H9 (cell line): ENCODE data around the gene PHLDA3. TPM values are rescaled to one million over a fixed set of nuclear protein-coding genes. Genes with fewer than 3 reads are reported as not detected.

ENCODE experiments used
- DNase-seq: peaks from one replicate; pipeline ENCODE4 v3.0.0-alpha.2; 2017
- H2AFZ ChIP-seq: one replicate; pipeline ENCODE4 v1.6.1; 2013; ENCODE audit warnings: mild to moderate bottlenecking, low read length, control low read depth, moderate library complexity
- H2AK5ac ChIP-seq: 2 replicates; pipeline ENCODE4 v1.6.1; 2013; ENCODE audit warnings: low read length, control low read depth, mixed read lengths; ENCODE audit not compliant: insufficient read length
- H2BK120ac ChIP-seq: one replicate; pipeline ENCODE4 v1.6.1; 2013; ENCODE audit warnings: low read depth, mild to moderate bottlenecking, low read length, control low read depth, inconsistent platforms; ENCODE audit not compliant: poor library complexity, severe bottlenecking
- H2BK12ac ChIP-seq: 2 replicates; pipeline ENCODE4 v1.6.1; 2013; ENCODE audit warnings: low read length, control low read depth, mixed read lengths, low read depth; ENCODE audit not compliant: insufficient read length
- H2BK15ac ChIP-seq: 2 replicates; pipeline ENCODE4 v1.6.1; 2013; ENCODE audit warnings: low read depth, low read length, control low read depth
- H2BK20ac ChIP-seq: one replicate; pipeline ENCODE4 v1.6.1; 2013; ENCODE audit warnings: low read depth, mild to moderate bottlenecking, low read length, control low read depth, inconsistent platforms; ENCODE audit not compliant: poor library complexity, severe bottlenecking
- H2BK5ac ChIP-seq: 2 replicates; pipeline ENCODE4 v1.6.1; 2013; ENCODE audit warnings: low read length, control low read depth, mixed read lengths; ENCODE audit not compliant: insufficient read length
- H3K14ac ChIP-seq: 2 replicates; pipeline ENCODE4 v1.6.1; 2013; ENCODE audit warnings: low read length, control low read depth; ENCODE audit not compliant: insufficient read depth
- H3K18ac ChIP-seq: 2 replicates; pipeline ENCODE4 v1.6.1; 2013; ENCODE audit warnings: low read depth, mild to moderate bottlenecking, mixed read lengths, low read length, control low read depth; ENCODE audit not compliant: insufficient read length
- H3K23ac ChIP-seq: 2 replicates; pipeline ENCODE4 v1.6.1; 2013; ENCODE audit warnings: low read length, control low read depth, mixed read lengths, low read depth; ENCODE audit not compliant: insufficient read length
- H3K23me2 ChIP-seq: 2 replicates; pipeline ENCODE4 v1.6.1; 2013; ENCODE audit warnings: low read depth, mild to moderate bottlenecking, mixed read lengths, low read length, control low read depth; ENCODE audit not compliant: insufficient read length, poor library complexity, severe bottlenecking
- H3K27ac ChIP-seq: 2 replicates; pipeline ENCODE4 v1.5.1; 2013; ENCODE audit warnings: low read length, control low read depth, mixed read lengths, low read depth; ENCODE audit not compliant: insufficient read length
- H3K27me3 ChIP-seq: 2 replicates; pipeline ENCODE4 v1.6.1; 2013; ENCODE audit warnings: low read length, control low read depth, inconsistent platforms; ENCODE audit not compliant: insufficient read depth
- H3K4ac ChIP-seq: 2 replicates; pipeline ENCODE4 v1.6.1; 2013; ENCODE audit warnings: low read depth, mild to moderate bottlenecking, control low read depth, inconsistent platforms, low read length, moderate library complexity
- H3K4me1 ChIP-seq: 2 replicates; pipeline ENCODE4 v1.6.1; 2013; ENCODE audit warnings: low read length, control low read depth, inconsistent platforms; ENCODE audit not compliant: insufficient read depth
- H3K4me2 ChIP-seq: 2 replicates; pipeline ENCODE4 v1.6.1; 2013; ENCODE audit warnings: low read length, control low read depth, mixed read lengths; ENCODE audit not compliant: insufficient read length, insufficient read depth
- H3K56ac ChIP-seq: 2 replicates; pipeline ENCODE4 v1.6.1; 2013; ENCODE audit warnings: low read depth, mild to moderate bottlenecking, mixed read lengths, low read length, control low read depth; ENCODE audit not compliant: insufficient read length
- H3K79me1 ChIP-seq: 2 replicates; pipeline ENCODE4 v1.6.1; 2013; ENCODE audit warnings: low read depth, mild to moderate bottlenecking, moderate library complexity, low read length, control low read depth, inconsistent platforms; ENCODE audit not compliant: insufficient read depth, poor library complexity, severe bottlenecking
- H3K79me2 ChIP-seq: 2 replicates; pipeline ENCODE4 v1.6.1; 2013; ENCODE audit warnings: low read length, control low read depth, inconsistent platforms; ENCODE audit not compliant: insufficient read depth
- H3K9ac ChIP-seq: 2 replicates; pipeline ENCODE4 v1.6.1; 2013; ENCODE audit warnings: low read length, control low read depth, mixed read lengths; ENCODE audit not compliant: insufficient read length; ENCODE audit errors: extremely low read depth
- H3K9me3 ChIP-seq: one replicate; pipeline ENCODE4 v1.6.1; 2013; ENCODE audit warnings: low read depth, low read length, inconsistent platforms; ENCODE audit not compliant: control insufficient read depth
- H3T11ph ChIP-seq: one replicate; pipeline ENCODE4 v1.6.1; 2013; ENCODE audit warnings: mild to moderate bottlenecking, low read length, control low read depth, inconsistent platforms
- H4K20me1 ChIP-seq: one replicate; pipeline ENCODE4 v1.6.1; 2013; ENCODE audit not compliant: control insufficient read depth, insufficient read length, insufficient read depth
- H4K5ac ChIP-seq: 2 replicates; pipeline ENCODE4 v1.6.1; 2013; ENCODE audit warnings: low read depth, mild to moderate bottlenecking, mixed read lengths, low read length, control low read depth; ENCODE audit not compliant: insufficient read length
- H4K8ac ChIP-seq: replicated peaks from 2 replicates; pipeline ENCODE4 v1.6.1; 2013; ENCODE audit warnings: low read length, control low read depth, mixed read lengths, low read depth; ENCODE audit not compliant: insufficient read length
- H4K91ac ChIP-seq: 2 replicates; pipeline ENCODE4 v1.6.1; 2013; ENCODE audit warnings: low read depth, mild to moderate bottlenecking, moderate library complexity, mixed read lengths, low read length, control low read depth; ENCODE audit not compliant: insufficient read length
- H3K27ac Mint-ChIP-seq, 3 experiments: 2 replicates in 2 of 3; 3 replicates in 1 of 3; pipeline ENCODE4 v1.8.0; 2020 to 2021; ENCODE audit warnings: mixed read lengths in 3 of 3, mild to moderate bottlenecking in 1 of 3, moderate library complexity in 1 of 3
- H3K27me3 Mint-ChIP-seq: 2 replicates; pipeline ENCODE4 v1.8.0; 2021; ENCODE audit warnings: low read depth, mild to moderate bottlenecking, moderate library complexity, mixed read lengths
- H3K36me3 Mint-ChIP-seq, 3 experiments: 2 replicates in 2 of 3; 3 replicates in 1 of 3; pipeline ENCODE4 v1.8.0; 2020 to 2021; ENCODE audit warnings: low read depth in 3 of 3, mixed read lengths in 3 of 3; ENCODE audit not compliant: insufficient read depth in 1 of 3
- H3K4me1 Mint-ChIP-seq, 2 experiments: 2 replicates each; pipeline ENCODE4 v1.8.0; 2020; ENCODE audit warnings: mixed read lengths in 2 of 2
- H3K4me3 Mint-ChIP-seq, 2 experiments: 2 replicates in 1 of 2; 3 replicates in 1 of 2; pipeline ENCODE4 v1.8.0; 2020 to 2021; ENCODE audit warnings: mild to moderate bottlenecking in 2 of 2, mixed read lengths in 2 of 2, moderate library complexity in 1 of 2
- H3K9me3 Mint-ChIP-seq, 2 experiments: 2 replicates in 1 of 2; 3 replicates in 1 of 2; pipeline ENCODE4 v1.8.0; 2020; ENCODE audit warnings: mild to moderate bottlenecking in 2 of 2, mixed read lengths in 2 of 2, moderate library complexity in 1 of 2
- WGBS: extraction: QIAGEN DNeasy Blood & Tissue Kit; methylation state at CpG from one replicate; pipeline ENCODE4 v1.1.7; 2013; ENCODE audit warnings: missing lambda C conversion rate, low lambda C conversion rate, mixed read lengths; ENCODE audit not compliant: insufficient read length; ENCODE audit errors: extremely low coverage; 5-methylcytosine and 5-hydroxymethylcytosine counted together
- total RNA-seq: library from RNA; stranded (reverse); gene quantifications from 2 replicates; pipeline ENCODE4 v1.2.1, GENCODE V29; 2021
- TF ChIP-seq, protein P1 (sequence below): fragments of 200-600 bp; sonication (generic); conservative IDR thresholded peaks from 3 replicates; pipeline ENCODE4 v1.8.0; 2021; ENCODE audit warnings: antibody characterized with exemption, mild to moderate bottlenecking

Gene PHLDA3
- total RNA-seq, 1 experiment from 2014 or later = 53.9 TPM

DNA sequence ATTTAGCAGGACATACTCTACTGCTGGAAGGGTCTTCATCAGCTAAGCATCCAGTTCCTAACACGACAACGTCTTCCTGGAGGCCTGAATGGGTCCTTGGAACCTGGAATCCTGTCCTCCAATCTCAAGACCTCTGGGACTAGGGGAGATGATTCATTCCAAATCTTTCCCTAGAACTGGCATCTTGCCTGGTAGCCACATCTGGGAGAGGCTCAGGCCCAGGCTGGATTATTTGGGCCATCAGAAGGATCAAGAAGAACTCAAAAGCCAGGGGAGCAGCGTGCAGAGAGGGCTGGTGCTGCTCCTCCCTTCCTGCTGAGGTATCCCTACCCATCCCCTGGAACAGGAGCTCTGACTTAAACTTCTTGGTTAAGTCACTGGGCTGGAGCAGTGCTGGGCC lies 2.8 kb upstream of the PHLDA3 start:
- H3K4me1 ChIP-seq = no peaks in the 10 kb centered on the region; the same call in 1 of the 2 replicates
- no CpG with 5 or more reads among the region's 3 CpGs for WGBS
- H2BK20ac ChIP-seq = no peak overlapping the region
- no peak overlapping the region for H3K27ac Mint-ChIP-seq
- no peaks in the 10 kb centered on the region for H4K20me1 ChIP-seq
- H3T11ph ChIP-seq = no peak overlapping the region
- no peak overlapping the region for H3K9ac ChIP-seq
- no peak overlapping the region for H3K4ac ChIP-seq
- no peaks in the 10 kb centered on the region for H3K9me3 ChIP-seq
- no peak overlapping the region for H2BK15ac ChIP-seq
- H3K23ac ChIP-seq = no peak overlapping the region
- no peak overlapping the region for H3K27ac ChIP-seq
- H3K18ac ChIP-seq = no peak overlapping the region
- H2BK5ac ChIP-seq = no peak overlapping the region
- no peak overlapping the region for H4K8ac ChIP-seq
- TF ChIP-seq, protein P1, sequence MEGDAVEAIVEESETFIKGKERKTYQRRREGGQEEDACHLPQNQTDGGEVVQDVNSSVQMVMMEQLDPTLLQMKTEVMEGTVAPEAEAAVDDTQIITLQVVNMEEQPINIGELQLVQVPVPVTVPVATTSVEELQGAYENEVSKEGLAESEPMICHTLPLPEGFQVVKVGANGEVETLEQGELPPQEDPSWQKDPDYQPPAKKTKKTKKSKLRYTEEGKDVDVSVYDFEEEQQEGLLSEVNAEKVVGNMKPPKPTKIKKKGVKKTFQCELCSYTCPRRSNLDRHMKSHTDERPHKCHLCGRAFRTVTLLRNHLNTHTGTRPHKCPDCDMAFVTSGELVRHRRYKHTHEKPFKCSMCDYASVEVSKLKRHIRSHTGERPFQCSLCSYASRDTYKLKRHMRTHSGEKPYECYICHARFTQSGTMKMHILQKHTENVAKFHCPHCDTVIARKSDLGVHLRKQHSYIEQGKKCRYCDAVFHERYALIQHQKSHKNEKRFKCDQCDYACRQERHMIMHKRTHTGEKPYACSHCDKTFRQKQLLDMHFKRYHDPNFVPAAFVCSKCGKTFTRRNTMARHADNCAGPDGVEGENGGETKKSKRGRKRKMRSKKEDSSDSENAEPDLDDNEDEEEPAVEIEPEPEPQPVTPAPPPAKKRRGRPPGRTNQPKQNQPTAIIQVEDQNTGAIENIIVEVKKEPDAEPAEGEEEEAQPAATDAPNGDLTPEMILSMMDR = no peak
- H3K36me3 Mint-ChIP-seq = peaks cover 0 to 8% (median 6%) of the 10 kb centered on the region in 3 experiments; a peak in 4 of 7 replicates
- H2BK12ac ChIP-seq = no peak overlapping the region
- H3K4me3 Mint-ChIP-seq = no peak overlapping the region
- H3K4me1 Mint-ChIP-seq = peaks cover 26% of the 10 kb centered on the region in 2 experiments
- H3K27me3 ChIP-seq = peaks cover 2% of the 10 kb centered on the region; the same call in 1 of the 2 replicates
- no peak overlapping the region for H4K5ac ChIP-seq
- H2AK5ac ChIP-seq = no peak overlapping the region
- no peaks in the 10 kb centered on the region for H3K79me1 ChIP-seq
- H3K79me2 ChIP-seq = peaks cover 10% of the 10 kb centered on the region; the same call in 1 of the 2 replicates
- H3K23me2 ChIP-seq = peaks cover 19% of the 10 kb centered on the region
- H4K91ac ChIP-seq = no peak overlapping the region
- no peak overlapping the region for H3K56ac ChIP-seq
- no peak overlapping the region for H3K14ac ChIP-seq
- peaks cover 56% of the 10 kb centered on the region for H3K27me3 Mint-ChIP-seq
- H2BK120ac ChIP-seq = no peak overlapping the region
- H3K4me2 ChIP-seq = no peak overlapping the region
- no peaks in the 10 kb centered on the region for H3K9me3 Mint-ChIP-seq
- H2AFZ ChIP-seq = no peak overlapping the region
- no peak for DNase-seq
